ENCODE data around the gene TIMM10. TPM values are rescaled to one million over a fixed set of nuclear protein-coding genes. Genes with fewer than 3 reads are reported as not detected.

TIMM10 gene
- total RNA-seq, 1 experiment from 2014 or later, result 152 TPM

DNA sequence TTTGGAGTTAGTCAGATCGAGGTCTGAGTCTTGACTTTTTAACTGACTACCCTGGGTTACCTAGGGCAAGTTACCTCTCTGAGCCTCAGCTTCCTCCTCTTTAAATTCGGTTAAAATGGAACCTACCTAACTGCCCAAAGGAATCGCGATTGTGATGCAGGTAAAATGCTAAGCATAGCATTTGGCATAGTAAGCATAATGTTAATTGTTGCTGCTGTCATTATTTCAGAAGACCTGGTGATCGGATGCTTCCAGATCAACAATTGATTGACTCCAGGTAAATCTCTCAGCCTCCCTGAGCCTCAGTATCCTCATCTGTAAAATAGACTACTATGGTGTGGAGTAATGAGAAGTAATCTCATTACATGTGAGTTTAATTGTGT is 14.5 kb downstream of the TIMM10 start:
- H3K27me3 ChIP-seq (ENCODE audit: control insufficient read depth, insufficient read depth, low read length), result peaks cover 3% of the 10 kb centered on the region; the same call in 1 of the 2 replicates
- ChIA-PET POLR2A (no interaction called here), CTCF (interaction anchor here (0.6 kb wide), 3 partner anchors 16 to 25 kb away, joined by 3 read pairs; no protein-coding TSS in a partner anchor)
- no peaks in the 10 kb centered on the region for H3K36me3 ChIP-seq (ENCODE audit: control insufficient read depth, insufficient read depth, low read length)
- H3K9me3 ChIP-seq (ENCODE audit: control insufficient read depth, insufficient read depth, low read depth, low read length), result no peaks in the 10 kb centered on the region
- no TSS peak for BruUV-seq (replicated peaks)
- intact Hi-C loops (cut with micrococcal nuclease; ENCODE audit: unreplicated experiment), result no loop called here
- H3K4me3 ChIP-seq (ENCODE audit: low read depth in 2 of 2, low read length in 2 of 2), result peak overlapping the region; percentile 50 to 70
- TF ChIP-seq, protein P1, sequence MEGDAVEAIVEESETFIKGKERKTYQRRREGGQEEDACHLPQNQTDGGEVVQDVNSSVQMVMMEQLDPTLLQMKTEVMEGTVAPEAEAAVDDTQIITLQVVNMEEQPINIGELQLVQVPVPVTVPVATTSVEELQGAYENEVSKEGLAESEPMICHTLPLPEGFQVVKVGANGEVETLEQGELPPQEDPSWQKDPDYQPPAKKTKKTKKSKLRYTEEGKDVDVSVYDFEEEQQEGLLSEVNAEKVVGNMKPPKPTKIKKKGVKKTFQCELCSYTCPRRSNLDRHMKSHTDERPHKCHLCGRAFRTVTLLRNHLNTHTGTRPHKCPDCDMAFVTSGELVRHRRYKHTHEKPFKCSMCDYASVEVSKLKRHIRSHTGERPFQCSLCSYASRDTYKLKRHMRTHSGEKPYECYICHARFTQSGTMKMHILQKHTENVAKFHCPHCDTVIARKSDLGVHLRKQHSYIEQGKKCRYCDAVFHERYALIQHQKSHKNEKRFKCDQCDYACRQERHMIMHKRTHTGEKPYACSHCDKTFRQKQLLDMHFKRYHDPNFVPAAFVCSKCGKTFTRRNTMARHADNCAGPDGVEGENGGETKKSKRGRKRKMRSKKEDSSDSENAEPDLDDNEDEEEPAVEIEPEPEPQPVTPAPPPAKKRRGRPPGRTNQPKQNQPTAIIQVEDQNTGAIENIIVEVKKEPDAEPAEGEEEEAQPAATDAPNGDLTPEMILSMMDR (IDR thresholded peaks at IDR 0.05), result no peak
- TF ChIP-seq POLR2AphosphoS5 (IDR thresholded peaks at IDR 0.05; ENCODE audit: low read depth, low read length) (no peak), SIN3A (IDR thresholded peaks at IDR 0.05; ENCODE audit: borderline replicate concordance, insufficient read depth, low read depth, low read length) (no peak), TCF7L2 (IDR thresholded peaks at IDR 0.05; ENCODE audit: low read depth, low read length) (no peak)
- TF ChIP-seq, protein P2, sequence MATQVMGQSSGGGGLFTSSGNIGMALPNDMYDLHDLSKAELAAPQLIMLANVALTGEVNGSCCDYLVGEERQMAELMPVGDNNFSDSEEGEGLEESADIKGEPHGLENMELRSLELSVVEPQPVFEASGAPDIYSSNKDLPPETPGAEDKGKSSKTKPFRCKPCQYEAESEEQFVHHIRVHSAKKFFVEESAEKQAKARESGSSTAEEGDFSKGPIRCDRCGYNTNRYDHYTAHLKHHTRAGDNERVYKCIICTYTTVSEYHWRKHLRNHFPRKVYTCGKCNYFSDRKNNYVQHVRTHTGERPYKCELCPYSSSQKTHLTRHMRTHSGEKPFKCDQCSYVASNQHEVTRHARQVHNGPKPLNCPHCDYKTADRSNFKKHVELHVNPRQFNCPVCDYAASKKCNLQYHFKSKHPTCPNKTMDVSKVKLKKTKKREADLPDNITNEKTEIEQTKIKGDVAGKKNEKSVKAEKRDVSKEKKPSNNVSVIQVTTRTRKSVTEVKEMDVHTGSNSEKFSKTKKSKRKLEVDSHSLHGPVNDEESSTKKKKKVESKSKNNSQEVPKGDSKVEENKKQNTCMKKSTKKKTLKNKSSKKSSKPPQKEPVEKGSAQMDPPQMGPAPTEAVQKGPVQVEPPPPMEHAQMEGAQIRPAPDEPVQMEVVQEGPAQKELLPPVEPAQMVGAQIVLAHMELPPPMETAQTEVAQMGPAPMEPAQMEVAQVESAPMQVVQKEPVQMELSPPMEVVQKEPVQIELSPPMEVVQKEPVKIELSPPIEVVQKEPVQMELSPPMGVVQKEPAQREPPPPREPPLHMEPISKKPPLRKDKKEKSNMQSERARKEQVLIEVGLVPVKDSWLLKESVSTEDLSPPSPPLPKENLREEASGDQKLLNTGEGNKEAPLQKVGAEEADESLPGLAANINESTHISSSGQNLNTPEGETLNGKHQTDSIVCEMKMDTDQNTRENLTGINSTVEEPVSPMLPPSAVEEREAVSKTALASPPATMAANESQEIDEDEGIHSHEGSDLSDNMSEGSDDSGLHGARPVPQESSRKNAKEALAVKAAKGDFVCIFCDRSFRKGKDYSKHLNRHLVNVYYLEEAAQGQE (IDR thresholded peaks at IDR 0.05; ENCODE audit: insufficient read depth in 1 of 2, low read depth in 2 of 2, low read length in 1 of 2), result no peak
- ATAC-seq (no peak), DNase-seq (ENCODE audit: low read depth, low spot score) (no peak)
- no peaks in the 10 kb centered on the region for H3K4me1 ChIP-seq (ENCODE audit: control insufficient read depth, insufficient read depth, low read length)
- in situ Hi-C loops (cut with HindIII; ENCODE audit: low pct_unique_long_range_greater_than_20kb, low sequenced_read_pairs), result no loop called here
- H3K27ac ChIP-seq (ENCODE audit: low read length), result no peak overlapping the region

DNA sequence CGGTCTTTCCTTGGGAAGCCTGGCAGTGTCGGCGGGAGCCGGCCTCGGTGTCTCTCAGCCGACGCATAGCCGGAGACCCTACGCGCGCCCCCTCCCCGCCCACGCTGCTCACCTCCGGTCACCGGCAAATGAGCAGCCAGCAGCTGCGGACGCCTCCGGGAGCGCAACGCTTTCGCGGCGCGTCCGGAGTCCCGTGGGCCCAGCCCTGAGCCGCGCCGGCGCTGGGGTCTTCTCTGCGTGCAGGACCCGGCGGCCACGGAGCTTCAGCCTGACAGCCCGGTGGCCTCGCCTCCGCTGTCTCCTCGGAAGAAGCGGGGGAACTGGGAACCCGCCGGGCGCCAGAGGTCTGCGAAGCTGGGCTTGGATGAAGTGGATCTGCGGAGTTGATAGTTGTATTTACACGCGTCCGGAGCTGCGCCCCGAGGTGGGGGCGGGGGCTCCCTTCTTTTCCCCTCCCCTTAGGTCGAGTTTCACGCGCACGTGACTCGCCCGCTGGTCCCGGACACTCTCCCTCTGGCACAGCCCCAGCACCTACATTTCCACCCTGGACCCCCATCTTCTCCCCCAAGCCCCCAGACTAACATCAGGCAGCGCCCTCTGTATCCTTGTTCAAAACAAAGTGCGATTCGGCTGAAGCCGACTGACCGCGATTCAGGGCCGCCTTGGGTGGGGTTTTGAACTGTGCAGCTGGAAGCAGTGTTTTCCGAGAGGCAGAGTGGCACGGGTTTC is 15.1 kb downstream of the TIMM10 start, which contains the start of gene SLC43A1:
SLC43A1 (minus strand) TSS at position 371 of the 729 bp plus-strand sequence. CDS start 1,591 bp downstream, outside the sequence.
- POLR2A ChIA-PET, result interaction anchor here (0.6 kb wide), 1 partner anchor 17 kb away, joined by 4 read pairs; no protein-coding TSS in a partner anchor
- H3K4me1 ChIP-seq (ENCODE audit: control insufficient read depth, insufficient read depth, low read length), result no peaks in the 10 kb centered on the region
- TF ChIP-seq, protein P2 (IDR thresholded peaks at IDR 0.05; ENCODE audit: insufficient read depth in 1 of 2, low read depth in 2 of 2, low read length in 1 of 2), result no peak
- TF ChIP-seq TCF7L2 (IDR thresholded peaks at IDR 0.05; ENCODE audit: low read depth, low read length) (no peak), POLR2AphosphoS5 (IDR thresholded peaks at IDR 0.05; ENCODE audit: low read depth, low read length) (no peak), SIN3A (IDR thresholded peaks at IDR 0.05; ENCODE audit: borderline replicate concordance, insufficient read depth, low read depth, low read length) (no peak)
- TF ChIP-seq, protein P1 (IDR thresholded peaks at IDR 0.05), result no peak
- CTCF ChIA-PET, result interaction anchor here (0.6 kb wide), 3 partner anchors 17 to 24 kb away, joined by 3 read pairs; no protein-coding TSS in a partner anchor
- no peak within 1 kb of the TSS for H3K27ac ChIP-seq (ENCODE audit: low read length)
- DNase-seq (ENCODE audit: low read depth, low spot score) (no peak), ATAC-seq (peak; percentile 45)
- BruUV-seq (replicated peaks), result no TSS peak
- H3K27me3 ChIP-seq (ENCODE audit: control insufficient read depth, insufficient read depth, low read length), result peaks cover 3% of the 10 kb centered on the region; the same call in 1 of the 2 replicates
- H3K4me3 ChIP-seq (ENCODE audit: low read depth in 2 of 2, low read length in 2 of 2), result peak within 1 kb of the TSS; percentile 50 to 70
- intact Hi-C loops (cut with micrococcal nuclease; ENCODE audit: unreplicated experiment), result no loop called here
- in situ Hi-C loops (cut with HindIII; ENCODE audit: low pct_unique_long_range_greater_than_20kb, low sequenced_read_pairs), result no loop called here
- H3K36me3 ChIP-seq (ENCODE audit: control insufficient read depth, insufficient read depth, low read length), result no peaks in the 10 kb centered on the region
- H3K9me3 ChIP-seq (ENCODE audit: control insufficient read depth, insufficient read depth, low read depth, low read length), result no peaks in the 10 kb centered on the region
